Neural crest cell (in vitro differentiated cells): ENCODE measurements around the gene HBM. TPM values are rescaled to one million over a fixed set of nuclear protein-coding genes. Genes with fewer than 3 reads are reported as not detected.

Source experiments
- DNase-seq: peaks from one replicate; pipeline ENCODE4 v3.0.0; 2021; ENCODE audit warnings: low read depth, mixed read lengths, low spot score
- H3K27ac Mint-ChIP-seq: one replicate; pipeline ENCODE4 v1.8.0; 2021; ENCODE audit warnings: mild to moderate bottlenecking, mixed read lengths; ENCODE audit not compliant: unreplicated experiment
- H3K27me3 Mint-ChIP-seq: 2 replicates; pipeline ENCODE4 v1.8.0; 2021; ENCODE audit warnings: low read depth, mild to moderate bottlenecking, mixed read lengths
- H3K36me3 Mint-ChIP-seq: 2 replicates; pipeline ENCODE4 v1.8.0; 2021; ENCODE audit warnings: low read depth, mild to moderate bottlenecking, mixed read lengths
- H3K4me1 Mint-ChIP-seq: 2 replicates; pipeline ENCODE4 v1.8.0; 2021; ENCODE audit warnings: mixed read lengths
- H3K4me3 Mint-ChIP-seq: one replicate; pipeline ENCODE4 v1.8.0; 2021; ENCODE audit warnings: mild to moderate bottlenecking, mixed read lengths
- H3K9me3 Mint-ChIP-seq: 2 replicates; pipeline ENCODE4 v1.8.0; 2021; ENCODE audit warnings: mixed read lengths
- CTCF ChIP-seq: fragments of 200-600 bp; sonication (generic); conservative IDR thresholded peaks from 2 replicates; pipeline ENCODE4 v1.5.0; 2021; ENCODE audit warnings: antibody characterized with exemption, mild to moderate bottlenecking
- long read RNA-seq: library from polyadenylated mRNA; unstranded; transcript quantifications from one replicate; pipeline ENCODE4 v2.0.0, GENCODE V29; 2020
- total RNA-seq: library from RNA; stranded (reverse); gene quantifications from 2 replicates; pipeline ENCODE4 v1.2.1, GENCODE V29; 2021

HBM gene
- total RNA-seq: not detected in 2 replicates
- long read RNA-seq: 0 reads

GRCh38 chr16:165539-166374 is at the start of gene HBM:
Gene HBM, plus strand, starts transcription at chr16:165978. Its CDS starts 20 bp downstream, at chr16:165998.
- Mint-ChIP-seq H3K9me3 (no peaks in the 10 kb centered on the region), H3K27me3 (peaks cover 81% of the 10 kb centered on the region), H3K27ac (no peak within 1 kb of the TSS), H3K36me3 (no peaks in the 10 kb centered on the region), H3K4me3 (no peak within 1 kb of the TSS), H3K4me1 (no peaks in the 10 kb centered on the region)
- TF ChIP-seq CTCF: no peak
- no peak for DNase-seq

- DNase-seq: no peak
- H3K36me3 Mint-ChIP-seq: no peaks in the 10 kb centered on the region
- H3K4me3 Mint-ChIP-seq: no peak overlapping the region
- no peak for TF ChIP-seq CTCF
- no peak overlapping the region for H3K27ac Mint-ChIP-seq
- H3K4me1 Mint-ChIP-seq: peaks cover 6% of the 10 kb centered on the region
- no peaks in the 10 kb centered on the region for H3K27me3 Mint-ChIP-seq
- no peaks in the 10 kb centered on the region for H3K9me3 Mint-ChIP-seq
Observed at GRCh38 chr16:116015-116414, 49.8 kb upstream of the HBM start.

- peak; percentile 80 for TF ChIP-seq CTCF
- no peaks in the 10 kb centered on the region for H3K27me3 Mint-ChIP-seq
- H3K4me3 Mint-ChIP-seq: no peak overlapping the region
- H3K9me3 Mint-ChIP-seq: no peaks in the 10 kb centered on the region
- H3K27ac Mint-ChIP-seq: no peak overlapping the region
- H3K4me1 Mint-ChIP-seq: peaks cover 6% of the 10 kb centered on the region
- H3K36me3 Mint-ChIP-seq: no peaks in the 10 kb centered on the region
- DNase-seq: peak; percentile 68
Observed at GRCh38 chr16:117379-118365, 48.1 kb upstream of the HBM start.

- Mint-ChIP-seq H3K4me3 (no peak overlapping the region), H3K36me3 (no peaks in the 10 kb centered on the region)
- DNase-seq: no peak
Observed at GRCh38 chr16:118857-119256, 46.9 kb upstream of the HBM start.

More at GRCh38 chr16:118857-119256, 46.9 kb upstream of the HBM start:
- Mint-ChIP-seq H3K27me3 (no peaks in the 10 kb centered on the region), H3K9me3 (no peaks in the 10 kb centered on the region), H3K4me1 (peaks cover 1% of the 10 kb centered on the region), H3K27ac (no peak overlapping the region)
- no peak for TF ChIP-seq CTCF
